ENCODE results near the gene ARPC5L.
"Not testable (repeated sequence)": the region's sequence is repeated elsewhere in the genome, so short reads cannot be mapped to it uniquely, and the experiment has no call there.

ARPC5L gene

DNA sequence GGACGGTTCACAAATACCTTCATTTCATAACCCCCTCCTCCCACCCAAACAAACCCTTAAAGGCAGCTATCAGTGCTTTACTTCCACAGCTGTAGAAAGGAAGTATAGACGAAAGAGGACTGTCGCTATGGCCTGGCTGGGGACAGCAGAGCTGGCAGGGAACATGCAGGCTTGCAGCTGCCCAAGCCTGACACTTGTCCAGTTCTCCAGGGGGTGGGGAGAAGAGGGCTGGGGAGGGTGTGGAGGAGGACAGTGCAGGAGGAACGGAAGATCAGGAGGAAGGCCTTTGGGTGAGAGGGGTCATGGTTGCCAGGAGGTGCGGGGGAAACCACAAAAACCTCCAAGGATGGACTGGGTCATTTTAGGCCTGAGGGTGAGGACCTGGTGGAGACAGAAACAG is 25.9 kb downstream of the ARPC5L start:
- DNase-seq: peak in 4 of 56 donors; percentile 5 to 12 (median 8)

DNA sequence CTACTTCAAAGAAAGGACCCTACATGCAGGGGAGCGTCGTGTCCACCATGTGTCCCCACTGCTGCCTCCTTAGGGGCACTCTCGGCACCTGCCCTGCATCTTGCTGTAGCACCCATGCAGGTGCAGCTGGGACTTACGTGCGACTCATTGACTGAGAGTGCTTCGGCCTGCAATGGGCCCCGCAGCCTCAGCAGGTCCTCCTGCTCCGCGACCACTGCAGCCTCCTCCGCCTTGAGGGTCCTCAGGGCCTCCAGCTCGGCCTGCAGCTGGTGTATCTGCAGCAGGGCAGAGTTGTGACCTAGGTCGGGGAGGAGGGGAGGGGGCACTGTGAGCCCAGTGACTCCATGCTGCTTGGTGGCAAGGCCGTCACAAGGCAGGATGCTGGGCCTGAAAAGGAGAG is 27.1 kb downstream of the ARPC5L start:
- no peak for DNase-seq

DNA sequence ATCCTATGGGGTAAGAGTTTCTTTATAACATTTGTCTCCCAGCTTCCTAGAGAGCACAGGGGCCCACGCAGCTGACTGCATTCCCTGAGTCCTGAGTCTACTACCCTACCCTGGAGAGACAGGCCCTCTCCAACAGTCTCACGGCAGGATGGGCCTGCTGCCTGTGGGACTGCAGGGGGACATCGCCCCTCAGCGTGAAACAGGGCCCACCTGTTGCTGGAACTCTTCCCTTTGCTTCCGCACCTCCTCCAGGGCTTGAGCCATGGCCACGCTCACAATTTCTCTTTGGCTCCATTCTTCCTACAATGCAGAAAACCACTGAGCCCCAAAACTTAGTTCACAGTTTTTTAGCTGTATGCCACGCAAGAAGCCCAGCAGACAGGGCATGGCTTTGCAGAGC is 28.2 kb downstream of the ARPC5L start:
- DNase-seq: no peak

DNA sequence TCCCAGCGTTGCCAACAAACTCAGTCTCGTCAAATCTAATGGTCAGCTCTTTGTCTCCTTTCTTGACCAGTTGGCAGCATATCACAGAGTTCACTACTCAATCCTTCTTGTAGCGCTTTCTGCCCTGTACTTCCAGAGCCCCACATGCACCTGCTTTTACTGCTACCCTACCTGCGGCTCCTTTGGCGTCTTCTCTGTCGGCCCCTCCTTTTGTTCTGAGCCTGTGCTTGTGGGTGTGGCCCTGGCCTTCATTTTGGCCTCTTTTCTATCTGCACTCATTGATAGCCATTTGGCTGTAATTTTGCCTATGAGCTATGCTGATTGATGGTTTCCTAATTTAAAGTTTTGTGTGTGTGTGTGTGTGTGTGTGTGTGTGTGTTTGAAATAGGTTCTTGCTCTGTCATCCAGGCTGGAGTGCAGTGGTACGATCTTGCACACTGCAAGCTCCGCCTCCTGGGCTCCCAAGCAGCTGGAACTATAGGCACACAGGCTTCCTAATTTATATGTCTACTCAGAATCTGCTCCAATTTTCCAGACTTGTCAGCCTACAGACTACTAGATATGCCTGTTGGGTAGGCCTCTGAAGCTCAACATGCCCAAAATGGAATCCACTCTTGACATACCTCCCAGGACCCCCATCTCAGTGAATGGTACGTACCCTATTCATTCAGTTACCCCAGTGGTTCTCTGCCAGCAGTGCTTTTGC is 32.3 kb downstream of the ARPC5L start:
- peak in 9 of 56 donors; percentile 10 to 48 (median 31) for DNase-seq

DNA sequence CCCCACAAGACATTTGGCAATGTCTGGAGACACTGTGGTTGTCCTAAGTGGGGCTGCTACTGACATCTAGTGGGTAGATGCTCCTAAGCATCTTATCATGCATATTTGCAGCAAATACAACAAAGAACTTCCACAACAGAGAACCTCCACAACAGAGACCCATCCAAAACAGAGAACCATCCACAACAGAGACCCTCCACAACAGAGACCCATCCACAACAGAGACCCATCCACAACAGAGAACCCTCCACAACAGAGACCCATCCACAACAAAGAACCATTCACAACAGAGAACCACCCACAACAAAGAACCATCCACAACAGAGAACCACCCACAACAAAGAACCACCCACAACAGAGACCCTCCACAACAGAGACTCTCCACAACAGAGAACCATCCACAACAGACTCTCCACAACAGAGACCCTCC is 32.8 kb downstream of the ARPC5L start:
- peak in 13 of 56 donors; percentile 10 to 48 (median 24) for DNase-seq

DNA sequence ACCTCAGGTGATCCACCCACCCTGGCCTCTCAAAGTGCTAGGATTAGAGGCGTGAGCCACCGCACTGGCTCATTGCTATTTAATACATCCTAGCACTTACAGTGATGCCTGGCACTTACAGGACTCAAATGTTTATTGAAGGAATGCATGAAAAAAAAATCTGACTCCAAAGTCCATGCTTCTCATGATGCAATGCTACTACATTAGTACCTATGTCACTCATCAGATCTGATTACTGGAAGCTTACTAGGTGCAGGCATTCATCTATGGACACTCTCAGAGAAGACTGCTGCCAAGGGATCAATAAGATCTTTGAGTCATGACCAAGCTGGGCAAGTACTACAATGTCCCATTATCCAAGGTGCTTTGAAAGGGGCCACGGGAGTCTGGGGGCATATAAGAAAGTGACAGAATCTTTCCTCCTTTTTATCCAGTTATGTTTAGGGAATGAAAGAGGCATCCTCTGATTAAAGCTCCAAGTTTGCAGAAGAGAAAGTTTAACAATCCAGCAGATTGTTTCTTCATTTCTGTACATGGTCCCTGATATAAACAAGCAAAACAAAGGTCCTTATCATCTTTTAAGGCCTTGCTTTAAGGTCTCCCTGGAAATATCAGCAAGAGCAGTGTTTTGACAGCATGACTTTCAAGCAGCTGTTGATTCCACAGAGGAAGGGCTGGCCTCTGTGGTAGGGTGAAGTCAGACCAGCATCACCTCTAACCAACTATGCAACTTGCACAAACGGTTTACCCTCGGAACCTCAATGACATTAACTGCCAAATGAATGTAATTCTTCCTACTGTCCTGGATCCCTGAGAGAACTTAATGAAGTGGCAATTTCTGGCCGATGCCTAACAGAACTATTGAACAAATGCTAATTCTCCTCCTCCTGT is 35.9 kb downstream of the ARPC5L start:
- no peak for DNase-seq

DNA sequence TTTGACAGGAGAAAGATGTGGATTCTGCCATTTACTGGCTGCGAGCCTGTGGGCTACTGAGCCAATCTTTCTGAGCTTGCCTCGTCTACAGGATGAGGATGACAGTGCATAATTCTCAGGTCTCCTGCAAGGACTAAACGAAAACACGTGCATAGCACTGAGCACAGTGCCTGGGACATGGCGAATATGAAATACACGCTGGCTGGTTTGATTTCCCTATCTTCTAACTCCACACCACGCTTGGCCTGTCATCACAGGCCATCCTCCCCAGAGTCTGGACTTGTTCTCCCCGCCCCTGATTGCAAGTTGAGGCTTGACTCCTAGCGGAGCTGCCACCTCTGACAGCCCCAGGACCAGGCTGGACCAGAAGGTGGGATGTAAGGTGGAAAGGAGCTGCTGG is 37.9 kb downstream of the ARPC5L start:
- no peak for DNase-seq

DNA sequence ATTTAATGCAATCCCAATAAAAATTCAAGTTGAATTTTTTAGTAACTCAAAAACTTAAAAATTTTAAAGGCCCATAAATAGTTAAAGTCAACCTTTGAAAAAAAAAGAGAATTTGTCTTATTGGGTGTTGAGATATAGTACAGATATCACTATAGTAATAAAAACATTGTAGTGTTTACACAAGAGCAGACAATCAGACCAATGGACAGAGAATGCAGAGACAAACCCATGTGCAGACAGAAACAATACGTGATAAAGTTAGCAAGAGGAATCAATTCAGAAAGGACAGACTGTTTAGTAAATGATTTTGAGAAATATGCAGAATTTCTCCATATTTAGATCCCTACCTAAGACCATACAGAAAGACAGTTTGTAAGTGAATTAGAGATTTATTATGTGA is 45.0 kb downstream of the ARPC5L start:
- DNase-seq: no peak

DNA sequence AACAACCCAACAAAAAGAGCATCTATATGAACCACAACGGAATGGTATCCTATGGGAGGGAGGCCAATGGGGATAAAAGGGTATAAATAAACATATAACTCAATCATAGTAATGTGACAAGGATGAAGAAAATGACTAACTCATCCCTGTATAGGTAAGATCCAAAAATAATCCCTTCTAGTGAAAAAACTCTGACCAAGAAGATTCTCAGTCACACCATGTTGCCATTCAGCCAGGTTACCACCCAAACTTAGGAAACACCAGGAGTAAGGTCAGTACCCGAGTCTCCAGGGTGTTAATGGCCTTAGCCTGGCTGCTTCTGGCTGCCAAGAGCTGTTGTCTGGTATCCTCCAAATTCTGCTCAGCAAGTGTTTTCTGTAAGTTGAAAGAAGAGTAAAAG is 46.2 kb downstream of the ARPC5L start:
- DNase-seq: no peak

DNA sequence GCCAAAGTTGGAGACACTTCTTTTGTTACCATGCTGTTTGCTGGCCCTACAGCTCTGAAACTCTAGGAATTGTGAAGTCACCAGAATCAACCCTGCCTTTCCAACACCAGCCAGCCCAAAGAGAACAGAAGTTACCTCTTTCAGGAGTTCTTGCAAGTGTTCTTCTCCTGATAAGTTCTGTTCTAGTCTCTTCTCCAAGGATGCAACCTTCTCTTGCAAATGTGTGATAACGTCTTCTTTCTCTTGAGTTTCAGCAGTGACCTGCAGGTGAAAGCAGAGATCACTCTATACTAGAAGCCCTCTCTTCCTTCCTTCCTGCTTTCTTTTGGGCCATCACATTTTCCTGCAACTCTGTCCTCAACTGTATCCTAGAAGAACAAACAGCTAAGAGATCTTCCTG is 49.8 kb downstream of the ARPC5L start:
- DNase-seq: no peak

DNA sequence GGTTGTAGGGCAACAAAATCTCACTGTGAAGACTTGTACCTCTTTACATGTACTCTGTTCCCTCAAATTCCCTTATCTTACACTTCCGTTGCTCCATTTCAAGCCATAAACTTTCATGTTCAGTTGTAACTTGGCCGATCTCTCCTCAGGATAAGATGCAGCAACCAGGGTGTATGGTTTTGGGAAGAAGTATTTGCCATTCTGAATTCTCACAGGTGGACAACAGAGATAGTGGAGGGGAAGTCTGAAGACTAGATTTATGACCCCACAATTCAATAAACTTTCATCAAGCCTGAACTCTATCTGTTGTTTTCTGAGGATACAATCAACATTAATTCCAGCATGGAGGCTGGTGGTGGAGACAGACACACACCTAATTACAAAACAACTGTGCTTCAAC is 51.4 kb downstream of the ARPC5L start:
- DNase-seq: no peak

DNA sequence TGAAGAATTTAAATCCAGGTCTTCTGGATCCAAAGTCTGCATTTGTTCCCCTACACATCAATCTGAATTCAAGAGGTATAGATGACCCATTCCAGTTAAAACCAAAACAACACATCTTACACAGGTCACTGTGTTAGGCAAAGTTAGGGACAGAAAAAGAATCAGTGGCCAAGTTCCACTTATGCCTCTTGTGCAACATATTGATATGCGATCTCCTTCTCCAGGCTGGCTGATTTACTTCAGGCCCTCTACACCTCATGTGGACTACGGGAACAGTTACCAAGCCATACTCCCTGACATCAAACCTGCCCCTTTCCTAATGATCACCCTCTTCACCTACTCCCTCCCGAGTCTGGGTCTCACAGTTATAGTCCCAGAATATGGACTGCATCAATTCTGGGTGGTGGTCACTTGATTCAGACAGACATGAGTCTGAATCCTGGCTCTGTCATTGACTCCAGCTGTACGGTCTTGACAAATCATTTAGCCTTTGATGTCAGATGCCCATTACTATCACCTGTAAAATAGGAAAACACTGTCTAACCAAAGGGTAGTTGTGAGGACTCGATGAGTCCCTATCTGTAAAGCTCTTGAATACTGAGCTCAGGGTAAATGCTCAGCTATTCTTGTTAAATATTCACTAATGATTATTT is 52.9 kb downstream of the ARPC5L start:
- DNase-seq: no peak

DNA sequence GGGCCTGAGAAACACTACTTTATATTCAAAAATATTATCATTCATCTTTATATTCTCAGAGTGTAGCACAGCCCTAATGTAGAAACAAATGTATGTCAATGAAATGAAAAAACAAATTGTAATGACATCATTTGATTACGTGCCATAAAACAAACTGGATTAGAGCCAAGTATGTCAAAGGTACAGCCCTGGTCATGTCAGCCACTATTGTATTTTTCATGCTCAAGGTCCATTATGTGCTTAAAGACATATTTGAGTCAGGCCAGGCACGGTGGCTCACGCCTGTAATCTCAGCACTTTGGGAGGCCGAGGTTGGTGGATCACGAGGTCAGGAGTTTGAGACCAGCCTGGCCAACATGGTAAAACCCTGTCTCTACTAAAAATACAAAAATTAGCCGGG is 58.5 kb downstream of the ARPC5L start:
- not testable (repeated sequence) for DNase-seq
